AG08395 (cell line): ENCODE measurements around the gene CEP57.
"Not testable (repeated sequence)": the region's sequence is repeated elsewhere in the genome, so short reads cannot be mapped to it uniquely, and the experiment has no call there.

ENCODE experiments used
- DNase-seq: peaks from one replicate; pipeline ENCODE4 v3.0.0; 2012; ENCODE audit warnings: mixed read lengths, low spot score

CEP57 gene

GRCh38 chr11:95796501-95796900, 6.2 kb downstream of the CEP57 start:
- DNase-seq: no peak

DNA sequence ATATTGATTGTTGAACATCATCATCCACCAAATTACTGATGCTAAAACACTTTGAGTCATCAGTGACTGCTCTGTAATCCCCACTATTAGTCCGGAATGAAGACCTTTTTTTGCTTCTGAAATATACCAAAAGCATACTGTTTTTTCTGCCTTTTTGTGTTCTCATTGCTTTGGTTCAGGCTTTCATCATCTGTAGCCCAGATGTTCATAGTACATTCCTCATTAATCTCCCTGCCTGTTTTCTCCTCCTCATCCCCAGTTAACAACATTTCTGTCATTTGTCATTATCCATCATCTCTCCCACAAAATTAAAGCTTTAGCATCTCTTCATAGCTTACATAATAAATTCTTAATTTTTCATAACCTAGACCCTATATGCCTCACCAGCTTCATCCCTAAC, 9.2 kb downstream of the CEP57 start:
- no peak for DNase-seq

DNA sequence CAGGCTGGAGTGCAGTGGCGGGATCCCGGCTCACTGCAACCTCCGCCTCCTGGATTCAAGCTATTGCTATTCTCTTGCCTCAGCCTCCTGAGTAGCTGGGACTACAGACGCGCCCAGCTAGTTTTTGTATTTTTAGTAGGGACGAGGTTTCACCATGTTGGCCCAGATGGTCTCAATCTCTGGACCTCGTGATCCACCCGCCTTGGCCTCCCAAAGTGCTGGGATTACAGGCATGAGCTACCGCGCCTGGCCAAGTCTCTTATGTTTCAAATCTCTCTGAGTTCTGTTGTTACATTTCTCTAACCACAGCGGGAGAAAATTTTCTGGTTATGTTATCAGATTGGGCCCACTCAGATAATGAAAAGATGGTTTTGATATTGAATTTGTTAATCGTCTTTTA, 10.1 kb downstream of the CEP57 start:
- no peak for DNase-seq

DNA sequence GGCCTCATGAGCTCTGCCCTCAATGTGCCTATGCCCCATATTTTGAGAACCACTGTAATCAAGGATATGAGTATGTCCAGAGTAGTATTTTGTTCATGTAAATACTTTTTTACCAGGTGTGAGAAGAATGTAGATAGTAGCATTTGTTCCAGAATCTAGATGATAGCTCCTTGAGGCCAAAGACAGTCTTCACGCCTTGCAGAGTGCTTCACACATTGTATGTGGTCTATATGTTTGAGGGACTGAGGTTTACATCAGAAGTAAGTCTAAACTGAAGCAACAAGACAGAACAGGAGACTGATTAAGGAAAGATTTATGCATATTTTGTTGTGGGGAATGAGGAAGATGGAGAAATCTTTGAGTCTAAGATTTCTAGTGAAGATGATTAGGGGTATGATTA, 12.5 kb downstream of the CEP57 start:
- no peak for DNase-seq

DNA sequence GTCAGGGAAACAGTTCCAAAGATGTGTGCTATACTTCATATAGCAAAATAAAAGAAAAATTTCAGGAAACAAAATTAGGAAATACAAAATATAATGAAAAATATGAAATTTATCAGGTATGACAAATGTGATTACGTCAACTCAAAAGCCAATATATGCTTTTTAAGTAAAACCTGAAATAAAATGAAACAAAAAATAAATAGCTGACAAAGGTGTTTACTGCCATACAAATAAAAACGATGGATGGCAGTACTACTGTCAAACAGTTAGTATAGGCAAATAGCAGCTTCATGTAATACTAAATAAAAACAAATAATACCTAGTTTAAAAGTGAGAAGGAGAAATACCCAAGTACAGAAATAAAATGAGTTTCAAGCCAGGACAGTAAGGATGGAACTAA, 13.7 kb downstream of the CEP57 start:
- DNase-seq: no peak

GRCh38 chr11:95805869-95806268, 15.6 kb downstream of the CEP57 start:
- no peak for DNase-seq

DNA sequence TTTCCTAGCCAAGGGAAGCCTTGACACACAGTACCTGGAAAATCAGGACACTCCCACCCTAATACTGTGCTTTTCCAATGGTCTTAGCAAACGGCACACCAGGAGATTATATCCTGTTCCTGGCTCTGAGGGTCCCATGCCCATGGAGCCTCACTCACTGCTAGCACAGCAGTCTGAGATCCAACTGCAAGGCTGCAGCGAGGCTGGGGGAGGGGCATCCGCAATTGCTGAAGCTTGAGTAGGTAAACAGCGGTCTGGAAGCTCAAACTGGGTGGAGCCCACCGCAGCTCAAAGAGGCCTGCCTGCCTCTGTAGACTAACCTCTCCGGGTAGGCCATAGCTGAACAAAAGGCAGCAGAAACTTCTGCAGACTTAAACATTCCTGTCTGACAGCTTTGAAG, 16.2 kb downstream of the CEP57 start:
- not testable (repeated sequence) for DNase-seq

- not testable (repeated sequence) for DNase-seq
These were observed 20.8 kb downstream of the CEP57 start for GRCh38 chr11:95811052-95811451.

DNA sequence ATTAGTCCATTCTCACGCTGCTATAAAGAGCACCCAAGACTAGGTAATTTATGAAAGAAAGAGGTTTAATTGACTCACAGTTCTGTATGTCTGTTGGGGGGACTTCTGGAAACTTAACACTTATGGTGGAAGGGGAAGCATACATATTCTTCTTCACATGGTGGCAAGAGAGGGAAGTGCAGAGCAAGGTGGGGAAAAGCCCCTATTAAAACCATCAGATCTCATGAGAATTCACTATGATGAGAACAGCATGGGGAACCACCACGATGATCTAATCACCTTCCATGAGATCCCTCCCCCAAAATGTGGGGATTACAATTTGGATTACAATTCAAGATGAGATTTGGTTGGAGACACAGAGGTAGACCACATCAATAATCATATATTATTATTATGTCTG, 25.7 kb downstream of the CEP57 start:
- DNase-seq: no peak

- peak; percentile 24 for DNase-seq
These were observed 31.3 kb downstream of the CEP57 start for GRCh38 chr11:95821640-95822039.

GRCh38 chr11:95827696-95828095, 37.4 kb downstream of the CEP57 start:
- no peak for DNase-seq

DNA sequence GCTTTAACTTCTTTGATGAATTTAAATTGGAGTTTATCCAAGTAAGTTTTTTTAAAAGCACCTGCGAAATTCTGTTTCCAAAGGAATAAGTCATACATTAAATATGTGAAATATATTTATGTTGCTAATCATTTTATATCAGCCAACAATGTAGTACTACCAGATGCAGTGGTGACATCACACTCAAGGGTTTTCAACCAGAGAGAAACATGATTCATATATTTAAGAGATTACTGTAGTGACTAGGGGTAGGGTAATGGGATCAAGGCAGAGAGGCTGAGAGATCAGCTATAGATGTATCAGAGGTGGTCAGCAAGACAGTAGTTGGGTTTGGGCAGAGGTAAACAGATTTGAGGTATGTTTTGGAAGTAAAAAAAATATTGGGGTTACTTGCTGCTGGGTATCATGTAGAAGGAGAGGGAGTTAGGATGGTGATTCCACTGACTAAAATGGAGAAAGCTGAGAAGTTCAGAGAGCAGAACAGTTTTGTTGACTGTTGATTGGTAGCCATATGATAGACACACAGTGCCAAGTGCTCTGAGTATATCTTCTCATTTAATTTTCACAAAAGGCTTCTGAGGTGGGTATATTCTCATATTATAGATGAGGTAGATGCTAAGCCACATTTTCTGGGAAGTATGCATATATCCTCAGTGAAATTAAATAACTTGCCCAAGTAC, 39.4 kb downstream of the CEP57 start:
- DNase-seq: peak; percentile 4

DNA sequence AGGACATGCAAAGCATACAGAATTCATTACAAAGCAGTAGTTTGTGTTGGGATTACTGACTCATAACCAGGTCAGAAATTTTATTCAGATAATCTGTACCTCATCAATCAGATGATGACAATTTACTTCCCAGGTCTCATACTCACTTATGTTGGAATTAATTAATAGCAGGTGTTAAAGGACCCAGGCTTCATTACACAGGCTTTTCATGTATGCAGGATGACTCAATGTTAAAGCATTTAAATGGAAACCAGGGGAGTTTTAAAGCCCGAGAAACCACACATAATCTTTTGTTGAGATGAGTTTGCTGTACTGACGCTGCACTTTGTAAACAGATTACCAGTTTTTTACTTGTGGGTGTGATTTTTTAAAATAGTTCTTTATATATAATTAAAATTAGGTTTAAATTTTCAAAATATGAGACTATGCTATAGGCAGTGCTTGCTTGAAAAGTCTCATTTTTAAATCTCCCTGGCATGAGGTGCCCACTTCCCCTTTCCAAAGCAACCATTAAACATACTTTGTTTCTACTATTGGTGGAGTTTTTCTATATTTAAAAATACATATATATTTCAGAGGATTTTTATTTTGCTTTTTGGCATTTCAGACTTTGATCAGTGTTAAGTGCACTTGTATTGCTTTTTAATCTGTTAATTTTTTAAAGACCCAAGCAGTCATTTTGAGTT, 41.0 kb downstream of the CEP57 start:
- peak; percentile 72 for DNase-seq

- no peak for DNase-seq
These were observed 42.5 kb downstream of the CEP57 start for GRCh38 chr11:95832763-95833162.

- DNase-seq: no peak
These were observed 43.1 kb downstream of the CEP57 start for GRCh38 chr11:95833378-95833777.

DNA sequence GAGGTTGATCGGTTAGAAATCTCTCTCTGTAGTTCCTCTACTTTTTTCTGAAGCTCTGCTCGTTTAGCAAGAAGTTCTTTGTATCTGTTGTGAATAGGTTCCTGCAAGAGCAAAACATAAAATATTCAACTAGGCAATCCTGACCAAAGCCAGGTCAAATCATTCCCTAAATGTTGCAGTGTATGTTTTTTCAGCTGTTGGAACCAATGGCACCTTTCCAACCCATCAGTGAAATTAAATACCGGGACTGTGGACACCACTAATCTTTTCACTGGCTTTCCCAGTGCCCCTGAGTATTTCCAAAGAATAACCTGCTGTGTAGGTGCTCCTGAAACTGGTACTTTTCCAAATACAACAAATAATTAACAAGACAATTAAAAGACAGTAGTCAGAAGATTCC, 45.1 kb downstream of the CEP57 start:
- DNase-seq: no peak

- DNase-seq: peak; percentile 87
These were observed 45.6 kb downstream of the CEP57 start for GRCh38 chr11:95835768-95836488.

GRCh38 chr11:95845167-95845566, 54.9 kb downstream of the CEP57 start:
- DNase-seq: no peak

GRCh38 chr11:95849087-95849825, 59.0 kb downstream of the CEP57 start:
- DNase-seq: peak; percentile 59

DNA sequence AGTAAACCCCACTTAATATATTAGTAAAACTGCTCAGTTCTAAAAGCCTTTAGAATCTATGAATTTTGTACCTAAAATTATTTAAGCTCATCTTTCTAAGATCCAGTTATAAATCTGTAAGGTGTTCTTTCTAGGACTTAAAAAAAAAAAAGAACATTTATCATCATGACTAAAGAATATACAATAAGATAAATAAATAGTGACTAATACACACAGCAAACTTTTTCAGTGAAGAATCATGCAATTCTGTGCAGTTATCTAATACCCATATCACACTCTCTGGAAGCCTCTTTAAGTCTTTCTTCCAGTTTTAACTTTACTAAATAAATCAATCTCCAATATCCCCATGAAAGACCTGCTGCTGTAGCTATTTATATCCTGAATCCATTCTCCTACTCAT, 59.8 kb downstream of the CEP57 start:
- no peak for DNase-seq

GRCh38 chr11:95853138-95853537, 62.8 kb downstream of the CEP57 start:
- DNase-seq: no peak

GRCh38 chr11:95853862-95854261, 63.6 kb downstream of the CEP57 start:
- DNase-seq: no peak

DNA sequence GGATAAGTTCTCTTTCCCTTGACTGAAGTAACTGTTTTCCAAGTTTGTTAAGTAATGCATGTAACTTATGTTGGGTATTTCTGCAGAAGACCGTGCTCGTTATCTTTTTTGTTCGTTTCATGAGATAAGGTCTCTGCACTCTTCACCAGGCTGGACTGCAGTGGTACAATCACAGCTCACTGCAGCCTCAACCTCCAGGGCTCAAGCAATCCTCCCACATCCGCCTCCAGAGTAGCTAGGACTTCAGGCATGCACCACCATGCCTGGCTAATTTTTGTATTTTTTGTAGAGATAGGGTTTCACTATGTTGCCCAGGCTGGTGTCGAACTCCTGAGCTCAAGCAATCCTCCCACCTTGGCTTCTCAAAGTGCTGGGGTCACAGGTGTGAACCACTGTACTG, 64.1 kb downstream of the CEP57 start:
- DNase-seq: not testable (repeated sequence)
